ENCODE results near the gene VTI1A.

DNA sequence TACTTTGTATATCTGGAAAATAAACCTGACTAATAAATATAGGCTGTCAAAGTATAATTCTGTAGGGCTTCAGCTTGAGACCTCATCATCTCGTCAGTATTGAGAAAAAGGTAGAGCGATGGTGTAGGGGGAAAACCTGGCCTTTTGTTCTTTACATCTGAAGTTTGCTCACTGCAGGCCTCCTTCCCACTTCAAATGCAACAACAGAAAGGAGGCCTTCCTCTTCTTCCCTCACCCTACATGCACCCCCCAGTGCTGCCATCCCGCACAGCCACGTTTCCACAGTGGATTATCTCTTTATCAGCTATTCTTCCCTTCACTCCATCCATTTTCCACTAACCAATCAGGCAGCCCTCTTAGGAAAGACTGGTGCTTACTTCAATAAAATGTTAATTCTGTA, 112.3 kb downstream of the VTI1A start:
- TF ChIP-seq, protein P1, sequence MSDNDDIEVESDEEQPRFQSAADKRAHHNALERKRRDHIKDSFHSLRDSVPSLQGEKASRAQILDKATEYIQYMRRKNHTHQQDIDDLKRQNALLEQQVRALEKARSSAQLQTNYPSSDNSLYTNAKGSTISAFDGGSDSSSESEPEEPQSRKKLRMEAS (IDR thresholded peaks at IDR 0.05): no peak
- TF ChIP-seq NRF1 (IDR thresholded peaks at IDR 0.05; ENCODE audit: low read depth, low read length): no peak
- TF ChIP-seq JUND (IDR thresholded peaks at IDR 0.05; ENCODE audit: low read length): no peak
- TF ChIP-seq EZH2 (IDR thresholded peaks at IDR 0.05; ENCODE audit: low read depth, low read length, severe bottlenecking): no peak
- TF ChIP-seq POLR2A (IDR thresholded peaks at IDR 0.05; ENCODE audit: control extremely low read depth in 1 of 2, low read depth in 2 of 2, low read length in 2 of 2): no peak
- no peak for TF ChIP-seq RBBP5 (IDR thresholded peaks at IDR 0.05; ENCODE audit: borderline replicate concordance, low read depth, low read length)
- TF ChIP-seq CTCF (IDR thresholded peaks at IDR 0.05; ENCODE audit: control extremely low read depth in 1 of 3, insufficient read depth in 1 of 3, low read depth in 1 of 3, low read length in 3 of 3): peak in 2 of 3 experiments; percentile 16 to 35; a peak in 2 of 4 replicates
- no peak for TF ChIP-seq CEBPB (IDR thresholded peaks at IDR 0.05; ENCODE audit: low read depth, low read length)
- no peak for TF ChIP-seq PHF8 (conservative IDR thresholded peaks at IDR 0.05; ENCODE audit: low read depth, low read length)
- no peak for TF ChIP-seq EP300 (IDR thresholded peaks at IDR 0.05; ENCODE audit: borderline replicate concordance in 1 of 2, low read depth in 2 of 2, low read length in 2 of 2)
- TF ChIP-seq SRF (IDR thresholded peaks at IDR 0.05; ENCODE audit: low read depth, low read length): no peak
- TF ChIP-seq SP1 (IDR thresholded peaks at IDR 0.05; ENCODE audit: low read depth, low read length): no peak
- no peak for TF ChIP-seq RFX5 (IDR thresholded peaks at IDR 0.05; ENCODE audit: borderline replicate concordance, low read depth, low read length)
